Fibroblast of skin of back (primary cell): Measurements from ENCODE around the gene CERT1.

Source experiments
- DNase-seq: peaks from one replicate; pipeline ENCODE4 v3.0.0-alpha.2; 2013

CERT1 gene

GRCh38 chr5:75471193-75471592, 40.2 kb downstream of the CERT1 start:
- no peak for DNase-seq

- no peak for DNase-seq
These were observed 42.4 kb downstream of the CERT1 start for GRCh38 chr5:75469017-75469416.

- DNase-seq = no peak
These were observed 42.8 kb downstream of the CERT1 start for GRCh38 chr5:75468593-75468992.

- DNase-seq = no peak
These were observed 45.3 kb downstream of the CERT1 start for GRCh38 chr5:75466006-75466716.

- DNase-seq = peak; percentile 16
These were observed 45.9 kb downstream of the CERT1 start for GRCh38 chr5:75465480-75465879.

GRCh38 chr5:75463726-75464125, 47.7 kb downstream of the CERT1 start:
- no peak for DNase-seq

- DNase-seq = peak; percentile 7
These were observed 49.8 kb downstream of the CERT1 start for GRCh38 chr5:75461679-75462078.

- DNase-seq = no peak
These were observed 50.4 kb downstream of the CERT1 start for GRCh38 chr5:75460942-75461610.

GRCh38 chr5:75460532-75460931, 50.9 kb downstream of the CERT1 start:
- DNase-seq = no peak

- DNase-seq = no peak
These were observed 53.7 kb downstream of the CERT1 start for GRCh38 chr5:75457691-75458090.

GRCh38 chr5:75457161-75457560, 54.3 kb downstream of the CERT1 start:
- no peak for DNase-seq

- no peak for DNase-seq
These were observed 61.4 kb downstream of the CERT1 start for GRCh38 chr5:75450069-75450468.

GRCh38 chr5:75446068-75446467, 65.4 kb downstream of the CERT1 start:
- DNase-seq = no peak

GRCh38 chr5:75441560-75441959, 69.9 kb downstream of the CERT1 start:
- DNase-seq = no peak

GRCh38 chr5:75439276-75439675, 72.2 kb downstream of the CERT1 start:
- no peak for DNase-seq

- DNase-seq = no peak
These were observed 72.7 kb downstream of the CERT1 start for GRCh38 chr5:75438722-75439121.

GRCh38 chr5:75435096-75435495, 76.3 kb downstream of the CERT1 start:
- DNase-seq = peak; percentile 50

- peak; percentile 12 for DNase-seq
These were observed 77.5 kb downstream of the CERT1 start for GRCh38 chr5:75433814-75434506.

GRCh38 chr5:75414241-75414640, 97.2 kb downstream of the CERT1 start:
- DNase-seq = no peak

GRCh38 chr5:75412111-75412990, 99.1 kb downstream of the CERT1 start:
- peak; percentile 42 for DNase-seq

- DNase-seq = no peak
These were observed 106.1 kb downstream of the CERT1 start for GRCh38 chr5:75405296-75405695.

GRCh38 chr5:75395277-75395676, 116.2 kb downstream of the CERT1 start:
- DNase-seq = no peak

- DNase-seq = no peak
These were observed 122.0 kb downstream of the CERT1 start for GRCh38 chr5:75389430-75389829.
